IMR-90 (cell line): ENCODE results near the gene PRKCE. TPM values are rescaled to one million over a fixed set of nuclear protein-coding genes. Genes with fewer than 3 reads are reported as not detected.

Experiments
- ATAC-seq: fragments of 200-7000 bp; cut with Tn5 transposase; 2 replicates; pipeline ENCODE4 v1.9.1; 2020; ENCODE audit warnings: low read depth, mild to moderate bottlenecking, moderate library complexity
- BruUV-seq: library from RNA; stranded (reverse); fragments of 400-500 nt; replicated peaks from 2 replicates; lab custom pipeline; 2021; lab: Mats Ljungman, UMichigan
- CTCF ChIA-PET: fragments of 300-600 bp; formaldehyde crosslinking; extraction: SDS; loops from one replicate; lab custom pipeline; 2021; ENCODE audit warnings: antibody characterized with exemption; lab: Yijun Ruan, JAX
- POLR2A ChIA-PET: fragments of 300-600 bp; sonication (Branson Sonifier 250); formaldehyde crosslinking; loops from one replicate; lab custom pipeline; 2022; ENCODE audit warnings: antibody characterized with exemption; ENCODE audit not compliant: unreplicated experiment; lab: Charles Lee
- DNase-seq: peaks from one replicate; pipeline ENCODE4 v3.0.0; 2013
- H2AFZ ChIP-seq: replicated peaks from 2 replicates; pipeline ENCODE3; 2013; ENCODE audit warnings: low read length, mild to moderate bottlenecking; ENCODE audit not compliant: poor library complexity
- H2AK5ac ChIP-seq: 2 replicates; pipeline ENCODE4 v1.6.1; 2013; ENCODE audit warnings: low read depth, low read length, inconsistent platforms
- H2AK9ac ChIP-seq: replicated peaks from 2 replicates; pipeline ENCODE3; 2013; ENCODE audit warnings: mild to moderate bottlenecking, low read depth, low read length, moderate library complexity; ENCODE audit not compliant: poor library complexity
- H2BK120ac ChIP-seq: 2 replicates; pipeline ENCODE4 v1.6.1; 2013; ENCODE audit warnings: low read depth, low read length, inconsistent platforms
- H2BK15ac ChIP-seq: 3 replicates; pipeline ENCODE4 v1.6.1; 2013; ENCODE audit warnings: low read depth, low read length, inconsistent platforms
- H2BK20ac ChIP-seq: 2 replicates; pipeline ENCODE4 v1.6.1; 2013; ENCODE audit warnings: low read depth, mild to moderate bottlenecking, inconsistent platforms, low read length, moderate library complexity
- H2BK5ac ChIP-seq: 2 replicates; pipeline ENCODE4 v1.6.1; 2013; ENCODE audit warnings: mild to moderate bottlenecking, low read depth, low read length, inconsistent platforms; ENCODE audit not compliant: poor library complexity, severe bottlenecking
- H3K14ac ChIP-seq: replicated peaks from 2 replicates; pipeline ENCODE4 v1.6.1; 2013; ENCODE audit warnings: low read depth, low read length, inconsistent platforms
- H3K18ac ChIP-seq: 2 replicates; pipeline ENCODE4 v1.6.1; 2013; ENCODE audit warnings: low read depth, low read length, control low read depth
- H3K23ac ChIP-seq: 2 replicates; pipeline ENCODE4 v1.6.1; 2013; ENCODE audit warnings: low read depth, low read length, inconsistent platforms
- H3K27ac ChIP-seq: 2 replicates; pipeline ENCODE4 v1.5.1; 2013; ENCODE audit warnings: mild to moderate bottlenecking, control low read depth, low read length; ENCODE audit not compliant: insufficient read depth
- H3K27me3 ChIP-seq: 2 replicates; pipeline ENCODE4 v1.6.1; 2013; ENCODE audit warnings: low read length; ENCODE audit not compliant: control insufficient read depth, insufficient read depth
- H3K36me3 ChIP-seq: 2 replicates; pipeline ENCODE4 v1.6.1; 2013; ENCODE audit warnings: low read length, mixed read lengths; ENCODE audit not compliant: control insufficient read depth, insufficient read depth
- H3K4ac ChIP-seq: 2 replicates; pipeline ENCODE4 v1.6.1; 2013; ENCODE audit warnings: low read depth, low read length, inconsistent platforms
- H3K4me1 ChIP-seq: 2 replicates; pipeline ENCODE4 v1.6.1; 2013; ENCODE audit warnings: low read length, mixed read lengths; ENCODE audit not compliant: control insufficient read depth, insufficient read depth
- H3K4me2 ChIP-seq: 2 replicates; pipeline ENCODE4 v1.6.1; 2013; ENCODE audit warnings: low read depth, mild to moderate bottlenecking, control low read depth, low read length, moderate library complexity
- H3K4me3 ChIP-seq: 2 replicates; pipeline ENCODE4 v1.5.1; 2013; ENCODE audit warnings: low read depth, mild to moderate bottlenecking, control low read depth, low read length, moderate library complexity; ENCODE audit not compliant: insufficient read depth
- H3K56ac ChIP-seq: 2 replicates; pipeline ENCODE4 v1.6.1; 2013; ENCODE audit warnings: low read length, inconsistent platforms; ENCODE audit not compliant: insufficient read depth; ENCODE audit errors: extremely low read depth
- H3K79me1 ChIP-seq, 2 experiments: 2 replicates each; pipeline ENCODE4 v1.6.1; 2013; ENCODE audit warnings: low read length in 2 of 2, inconsistent platforms in 1 of 2, low read depth in 1 of 2
- H3K9ac ChIP-seq: 2 replicates; pipeline ENCODE4 v1.6.1; 2013; ENCODE audit warnings: low read depth, low read length, control low read depth
- H3K9me1 ChIP-seq: 2 replicates; pipeline ENCODE4 v1.6.1; 2013; ENCODE audit warnings: low read length, inconsistent platforms; ENCODE audit not compliant: insufficient read depth
- H3K9me3 ChIP-seq: 2 replicates; pipeline ENCODE4 v1.6.1; 2013; ENCODE audit warnings: low read length; ENCODE audit not compliant: control insufficient read depth, insufficient read depth
- H4K20me1 ChIP-seq: 2 replicates; pipeline ENCODE4 v1.6.1; 2013; ENCODE audit warnings: low read length, inconsistent platforms; ENCODE audit not compliant: insufficient read depth
- H4K5ac ChIP-seq: 2 replicates; pipeline ENCODE4 v1.6.1; 2013; ENCODE audit warnings: mild to moderate bottlenecking, low read depth, low read length, control low read depth
- H4K8ac ChIP-seq, 2 experiments: 2 replicates each; pipeline ENCODE4 v1.6.1; 2013; ENCODE audit warnings: low read depth in 2 of 2, low read length in 2 of 2, control low read depth in 1 of 2, inconsistent platforms in 1 of 2
- H4K91ac ChIP-seq: 2 replicates; pipeline ENCODE4 v1.6.1; 2013; ENCODE audit warnings: low read depth, low read length, inconsistent platforms; ENCODE audit not compliant: insufficient read depth
- CEBPB ChIP-seq: IDR thresholded peaks from 2 replicates; pipeline ENCODE4 v1.6.1; 2012; ENCODE audit warnings: low read depth, low read length, improper control_type of control experiment
- CTCF ChIP-seq: conservative IDR thresholded peaks from 2 replicates; pipeline ENCODE4 v1.5.1; 2012; ENCODE audit warnings: mild to moderate bottlenecking, low read depth, low read length, improper control_type of control experiment
- ELK1 ChIP-seq: fragments of 150-350 bp; IDR thresholded peaks from 2 replicates; pipeline ENCODE4 v1.6.1; 2016; ENCODE audit warnings: low read depth, mild to moderate bottlenecking, low read length, moderate library complexity, borderline replicate concordance
- RCOR1 ChIP-seq: IDR thresholded peaks from 2 replicates; pipeline ENCODE4 v1.6.1; 2012; ENCODE audit warnings: mild to moderate bottlenecking, low read length, improper control_type of control experiment; ENCODE audit not compliant: insufficient replicate concordance
- RFX5 ChIP-seq: IDR thresholded peaks from 2 replicates; pipeline ENCODE4 v1.8.0; 2012; ENCODE audit warnings: low read depth, mild to moderate bottlenecking, low read length, moderate library complexity
- SMC3 ChIP-seq: fragments of 150-350 bp; IDR thresholded peaks from 2 replicates; pipeline ENCODE4 v1.6.1; 2016; ENCODE audit warnings: low read depth, mild to moderate bottlenecking, antibody characterized with exemption, low read length, moderate library complexity
- WGBS, 2 experiments: methylation state at CpG; one replicate each; pipeline versions ENCODE4 v1.1.5 to v1.1.7; 2013; ENCODE audit warnings: missing lambda C conversion rate in 2 of 2; ENCODE audit not compliant: insufficient read length in 1 of 2; ENCODE audit errors: extremely low coverage in 2 of 2; 5-methylcytosine and 5-hydroxymethylcytosine counted together
- dilution Hi-C: fragments of 300-500 bp; cut with HindIII; formaldehyde crosslinking; loops from one replicate; pipeline ENCODE4 v1.14.3; 2018; ENCODE audit warnings: low sequenced_read_pairs; ENCODE audit not compliant: unreplicated experiment
- in situ Hi-C: fragments of 300-500 bp; cut with MboI; formaldehyde crosslinking; loops from 3 replicates; pipeline ENCODE4 v1.14.3; 2019; ENCODE audit warnings: low sequenced_read_pairs, inconsistent platforms, mixed read lengths
- intact Hi-C: fragments of 100-400 bp; cut with micrococcal nuclease; formaldehyde crosslinking; loops from 2 replicates; pipeline ENCODE4 v1.10.0; 2022
- polyA plus RNA-seq, 3 experiments: library from polyadenylated mRNA; depleted of rRNA; stranded (reverse); fragments of >200 nt; gene quantifications; 2 replicates each; pipeline ENCODE4 v1.2.3, GENCODE V29; 2012; ENCODE audit warnings: low replicate concordance in 1 of 3
- total RNA-seq: library from RNA; depleted of rRNA; stranded (reverse); fragments of >200 nt; gene quantifications from 2 replicates; pipeline ENCODE4 v1.2.3, GENCODE V29; 2012

PRKCE gene
- total and polyA plus RNA-seq, 2 of the 4 experiments (the other 2 are of a cell fraction), result 8.1 to 32.4 TPM

GRCh38 chr2:46076875-46077274 lies 425.4 kb downstream of the PRKCE start:
- DNase-seq, result no peak
- H3K14ac ChIP-seq, result peak overlapping the region; percentile 61
- H2BK15ac ChIP-seq, result peak overlapping the region; percentile 68; the same call in 1 of the 3 replicates
- no peak overlapping the region for H2AFZ ChIP-seq
- ChIA-PET POLR2A (no interaction called here), CTCF (no interaction called here)
- peak overlapping the region; percentile 39; the same call in 1 of the 2 replicates for H3K23ac ChIP-seq
- no TSS peak for BruUV-seq
- no peak for TF ChIP-seq CTCF
- no peak for TF ChIP-seq ELK1
- no peak for TF ChIP-seq RFX5
- no peak for TF ChIP-seq SMC3
- TF ChIP-seq CEBPB, result peak; percentile 53
- no peak for TF ChIP-seq RCOR1
- no peak overlapping the region for H3K4me3 ChIP-seq
- peaks cover 20% of the 10 kb centered on the region for H3K4me1 ChIP-seq
- H2AK5ac ChIP-seq, result peak overlapping the region; percentile 71; the same call in 1 of the 2 replicates
- no peaks in the 10 kb centered on the region for H4K20me1 ChIP-seq
- H2AK9ac ChIP-seq, result no peak overlapping the region
- peak overlapping the region; percentile 76 for H4K5ac ChIP-seq
- H3K9me3 ChIP-seq, result no peaks in the 10 kb centered on the region
- peak overlapping the region; percentile 89 for H2BK5ac ChIP-seq
- peak overlapping the region; percentile 77 for H2BK20ac ChIP-seq
- H4K91ac ChIP-seq, result peak overlapping the region; percentile 74; the same call in 1 of the 2 replicates
- H3K36me3 ChIP-seq, result no peaks in the 10 kb centered on the region
- peaks cover 38 to 62% of the 10 kb centered on the region in 2 experiments for H3K79me1 ChIP-seq
- no peak overlapping the region for H3K9ac ChIP-seq
- 40% methylated on average over 1 of the region's 7 CpGs; no CpG with 5 or more reads in 1 of the 2 experiments for WGBS, 2 experiments
- dilution Hi-C loops (no loop called here), intact Hi-C loops (no loop called here), in situ Hi-C loops (no loop called here)
- H2BK120ac ChIP-seq, result peak overlapping the region; percentile 76; the same call in 1 of the 2 replicates
- H3K9me1 ChIP-seq, result peaks cover 19% of the 10 kb centered on the region
- H3K4me2 ChIP-seq, result peak overlapping the region; percentile 25; the same call in 1 of the 2 replicates
- H3K4ac ChIP-seq, result peak overlapping the region; percentile 90
- peak overlapping the region; percentile 9 to 57; a peak in 2 of 4 replicates for H4K8ac ChIP-seq
- no peak overlapping the region for H3K56ac ChIP-seq
- no peak for ATAC-seq
- H3K27me3 ChIP-seq, result no peaks in the 10 kb centered on the region
- peak overlapping the region; percentile 61; the same call in 1 of the 2 replicates for H3K27ac ChIP-seq
- peak overlapping the region; percentile 69 for H3K18ac ChIP-seq
